RWPE1 (cell line): Measurements from ENCODE around the gene PSTPIP1.

Experiments used
- CTCF ChIA-PET: fragments of 350-600 bp; sonication (Branson Sonifier 250); formaldehyde crosslinking; extraction: SDS; loops from one replicate; lab custom pipeline; 2021; lab: Yijun Ruan, JAX
- POLR2A ChIA-PET: fragments of 400-600 bp; formaldehyde crosslinking; extraction: SDS; loops from one replicate; lab custom pipeline; 2020; ENCODE audit warnings: antibody characterized with exemption; ENCODE audit not compliant: low non-redundant PET; lab: Yijun Ruan, JAX
- DNase-seq: peaks from one replicate; pipeline ENCODE4 v3.0.0; 2012; ENCODE audit warnings: low spot score
- H3K27ac ChIP-seq: fragments of 450-650 bp; 2 replicates; pipeline ENCODE4 v1.5.1; 2017
- TF ChIP-seq, protein P1 (sequence below): fragments of 450-650 bp; conservative IDR thresholded peaks from 2 replicates; pipeline ENCODE4 v1.5.1; 2017; ENCODE audit warnings: low read depth, mild to moderate bottlenecking

PSTPIP1 gene

GRCh38 chr15:77084436-77084835, 89.5 kb downstream of the PSTPIP1 start:
- H3K27ac ChIP-seq = no peak overlapping the region
- no peak for DNase-seq
- ChIA-PET POLR2A (no interaction called here), CTCF (no interaction called here)
- TF ChIP-seq, protein P1, sequence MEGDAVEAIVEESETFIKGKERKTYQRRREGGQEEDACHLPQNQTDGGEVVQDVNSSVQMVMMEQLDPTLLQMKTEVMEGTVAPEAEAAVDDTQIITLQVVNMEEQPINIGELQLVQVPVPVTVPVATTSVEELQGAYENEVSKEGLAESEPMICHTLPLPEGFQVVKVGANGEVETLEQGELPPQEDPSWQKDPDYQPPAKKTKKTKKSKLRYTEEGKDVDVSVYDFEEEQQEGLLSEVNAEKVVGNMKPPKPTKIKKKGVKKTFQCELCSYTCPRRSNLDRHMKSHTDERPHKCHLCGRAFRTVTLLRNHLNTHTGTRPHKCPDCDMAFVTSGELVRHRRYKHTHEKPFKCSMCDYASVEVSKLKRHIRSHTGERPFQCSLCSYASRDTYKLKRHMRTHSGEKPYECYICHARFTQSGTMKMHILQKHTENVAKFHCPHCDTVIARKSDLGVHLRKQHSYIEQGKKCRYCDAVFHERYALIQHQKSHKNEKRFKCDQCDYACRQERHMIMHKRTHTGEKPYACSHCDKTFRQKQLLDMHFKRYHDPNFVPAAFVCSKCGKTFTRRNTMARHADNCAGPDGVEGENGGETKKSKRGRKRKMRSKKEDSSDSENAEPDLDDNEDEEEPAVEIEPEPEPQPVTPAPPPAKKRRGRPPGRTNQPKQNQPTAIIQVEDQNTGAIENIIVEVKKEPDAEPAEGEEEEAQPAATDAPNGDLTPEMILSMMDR = no peak

GRCh38 chr15:77085297-77085696, 90.4 kb downstream of the PSTPIP1 start:
- TF ChIP-seq, protein P1 = no peak
- ChIA-PET CTCF (no interaction called here), POLR2A (no interaction called here)
- H3K27ac ChIP-seq = no peak overlapping the region
- no peak for DNase-seq
